NCI-H748 (cell line): ENCODE measurements around the gene ZCRB1.
A peak's percentile ranks its signal among the peaks of the same experiment; 100 is the strongest.

Source experiments
- DNase-seq: peaks from one replicate; lab custom pipeline; 2025; ENCODE audit not compliant: unreplicated experiment; lab: John Stamatoyannopoulos, UW

ZCRB1 gene

DNA sequence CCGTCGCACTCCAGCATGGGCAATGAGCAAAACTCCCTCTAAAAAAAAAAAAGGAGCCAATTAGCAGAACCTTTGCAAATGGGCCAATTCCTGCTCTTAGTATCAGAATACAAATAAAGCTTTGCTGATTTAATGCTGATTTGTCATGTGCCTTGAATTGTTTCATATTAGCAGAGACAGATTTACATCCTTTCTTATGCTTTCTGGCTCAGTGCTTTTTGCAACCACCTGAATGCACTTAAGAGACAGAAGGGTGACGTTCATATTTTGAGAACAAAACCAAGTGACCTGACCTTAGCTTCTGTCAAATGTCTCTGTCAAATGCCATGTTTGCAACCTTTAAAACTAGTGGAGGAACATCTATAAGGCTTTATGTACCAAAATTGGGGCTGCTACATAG, 44.0 kb downstream of the ZCRB1 start:
- no peak for DNase-seq

DNA sequence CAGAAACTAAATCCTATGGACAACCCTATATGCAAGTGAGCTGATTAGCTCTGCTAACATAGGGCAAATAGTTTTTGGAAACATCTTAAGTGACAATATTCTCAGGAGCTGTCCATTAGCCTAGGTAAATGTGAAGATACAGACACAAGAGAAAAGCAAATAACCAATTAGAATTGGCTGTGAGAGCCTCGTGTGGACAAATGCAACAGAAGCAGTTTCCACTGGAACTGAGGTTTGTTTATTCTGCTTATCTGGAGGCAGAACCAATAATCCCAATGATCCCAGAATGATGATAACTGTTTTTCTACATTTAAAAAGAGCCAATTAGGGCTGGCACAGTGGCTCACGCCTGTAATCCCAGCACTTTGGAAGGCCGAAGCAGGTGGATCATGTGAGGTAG, 44.6 kb downstream of the ZCRB1 start:
- no peak for DNase-seq

DNA sequence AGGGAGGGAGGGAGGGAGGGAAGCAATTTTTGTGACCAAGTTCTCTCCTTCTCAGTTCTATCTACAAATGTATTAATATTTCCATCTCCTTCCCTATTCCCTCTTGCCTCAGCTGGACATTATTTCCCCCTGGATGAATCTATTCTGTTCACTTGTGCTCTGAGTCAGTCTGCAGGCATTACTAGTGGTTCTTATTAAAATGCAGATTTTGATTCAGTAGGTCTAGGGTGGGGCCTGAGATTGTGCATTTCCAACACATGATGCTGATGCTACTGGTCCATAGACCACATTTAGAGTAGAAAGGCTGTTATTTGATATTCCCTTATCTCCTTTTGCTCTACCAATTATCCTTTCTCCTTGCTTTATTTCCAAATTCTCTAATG, 47.8 kb downstream of the ZCRB1 start:
- DNase-seq, result no peak

DNA sequence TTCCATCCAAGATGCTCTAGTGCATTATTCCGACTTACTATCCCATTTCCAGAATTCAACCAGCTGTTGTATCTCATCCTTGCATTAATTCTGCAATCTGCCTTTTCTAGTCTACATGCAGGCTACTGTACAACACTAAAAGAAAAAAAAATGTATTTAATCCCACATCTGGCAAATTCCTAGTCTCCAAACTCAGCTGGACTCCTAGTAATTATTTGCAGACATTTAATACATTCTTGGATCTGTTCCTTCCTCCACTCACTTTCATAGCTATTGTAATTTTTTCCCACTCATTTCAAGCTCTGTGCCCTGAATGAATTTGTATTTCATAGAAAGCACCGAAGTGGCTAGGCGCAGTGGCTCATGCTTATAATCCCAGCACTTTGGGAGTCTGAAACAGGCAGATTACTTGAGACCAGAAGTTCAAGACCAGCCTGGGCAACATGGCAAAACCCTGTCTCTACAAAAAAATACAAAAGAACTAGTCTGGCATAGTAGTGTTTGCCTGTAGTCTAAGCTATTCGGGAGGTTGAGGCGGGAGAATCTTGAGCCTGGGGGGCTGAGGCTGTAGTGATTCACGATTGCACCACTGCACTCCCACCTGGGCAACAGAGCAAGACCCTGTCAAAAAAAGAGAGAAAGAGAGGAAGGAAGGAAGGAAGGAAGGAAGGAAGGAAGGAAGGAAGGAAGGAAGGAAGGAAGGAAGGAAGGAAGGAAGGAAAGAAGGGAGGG, 48.3 kb downstream of the ZCRB1 start:
- no peak for DNase-seq

DNA sequence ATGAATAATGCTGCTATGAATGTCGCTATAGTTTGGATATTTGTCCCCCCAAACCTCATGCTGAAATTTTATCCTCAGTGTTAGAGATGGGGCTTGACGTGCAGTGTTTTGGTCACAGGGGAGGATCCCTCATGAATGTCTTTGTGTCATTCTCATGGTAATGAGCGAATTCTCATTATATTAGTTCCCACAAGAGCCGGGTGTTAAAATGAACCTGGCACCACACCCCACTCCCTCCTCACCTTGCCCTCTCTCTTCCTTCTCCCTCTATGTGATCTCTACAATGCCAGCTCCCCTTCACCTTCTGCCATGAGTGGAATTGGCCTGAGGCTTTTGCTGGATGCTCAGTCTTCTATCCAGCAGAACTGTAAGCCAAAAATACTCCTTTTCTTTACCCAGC, 50.4 kb downstream of the ZCRB1 start:
- no peak for DNase-seq

DNA sequence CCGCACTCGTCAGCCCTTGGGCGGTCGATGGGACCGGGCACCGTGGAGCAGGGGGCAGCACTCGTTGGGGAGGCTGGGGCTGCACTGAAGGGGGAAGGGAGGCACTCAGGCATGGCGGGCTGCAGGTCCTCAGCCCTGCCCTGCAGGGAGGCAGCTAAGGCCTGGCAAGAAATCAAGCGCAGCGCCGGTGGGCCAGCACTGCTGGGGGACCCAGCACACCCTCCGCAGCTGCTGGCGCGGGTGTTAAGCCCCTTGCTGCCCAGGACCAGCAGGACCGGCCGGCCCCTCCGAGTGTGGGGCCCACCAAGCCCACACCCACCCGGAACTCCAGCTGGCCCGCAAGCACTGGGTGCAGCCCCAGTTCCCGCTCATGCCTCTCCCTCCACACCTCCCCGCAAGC, 52.2 kb downstream of the ZCRB1 start:
- no peak for DNase-seq

DNA sequence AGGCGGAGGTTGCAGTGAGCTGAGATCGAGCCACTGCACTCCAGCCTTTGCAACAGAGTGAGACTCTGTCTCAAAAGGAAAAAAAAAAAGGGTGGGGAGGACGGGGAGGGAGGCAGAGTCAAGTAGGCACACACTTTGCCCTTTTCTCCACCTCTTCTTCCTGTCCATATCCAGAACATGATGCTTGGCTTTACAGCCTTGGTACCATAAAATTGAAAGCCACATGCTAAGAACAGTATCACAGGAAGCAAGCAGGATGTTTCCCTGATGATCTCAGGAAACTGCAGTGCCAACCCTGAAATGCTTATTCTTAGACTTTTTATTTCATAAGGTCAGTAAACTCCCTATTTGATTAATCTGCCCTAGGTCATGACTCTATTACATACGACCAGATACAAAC, 55.3 kb downstream of the ZCRB1 start:
- no peak for DNase-seq

DNA sequence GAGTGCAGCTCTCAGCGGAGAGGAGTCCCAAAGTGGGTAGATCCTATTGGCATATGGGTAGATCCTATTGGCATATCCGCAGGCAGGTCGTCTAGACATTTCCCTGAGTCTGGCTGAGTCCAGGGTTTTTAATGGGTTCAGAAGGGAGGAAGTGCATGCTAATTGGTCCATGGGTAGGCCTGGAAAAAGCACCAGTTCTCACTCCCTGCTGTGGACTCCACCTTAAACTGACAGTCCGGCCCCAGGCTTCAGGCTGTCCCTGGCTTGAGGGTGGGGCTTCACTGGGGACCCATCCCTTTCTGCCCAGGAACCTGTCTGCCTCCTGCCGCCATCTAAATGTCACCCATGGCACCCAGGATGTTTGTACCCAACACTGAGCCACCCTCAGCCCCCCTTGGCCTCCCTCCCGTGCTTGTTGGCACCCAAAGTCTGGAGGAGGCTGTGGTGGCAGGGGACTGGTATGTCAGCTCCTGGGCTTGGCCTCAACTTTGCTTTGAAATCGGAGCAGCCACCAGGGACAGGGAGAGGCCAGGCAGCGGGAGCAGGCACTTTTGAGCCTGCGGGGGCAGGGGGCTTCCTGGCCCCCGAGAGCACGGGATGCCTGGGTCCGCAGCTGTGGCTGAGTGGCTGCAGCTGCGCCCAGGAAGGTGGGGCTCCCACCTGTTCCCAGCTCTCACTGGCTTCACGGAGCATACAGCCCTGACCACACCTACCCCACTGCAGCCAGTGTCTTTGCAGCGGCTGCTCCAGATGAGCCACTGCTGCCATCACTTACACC, 58.3 kb downstream of the ZCRB1 start:
- peak; percentile 25 for DNase-seq

DNA sequence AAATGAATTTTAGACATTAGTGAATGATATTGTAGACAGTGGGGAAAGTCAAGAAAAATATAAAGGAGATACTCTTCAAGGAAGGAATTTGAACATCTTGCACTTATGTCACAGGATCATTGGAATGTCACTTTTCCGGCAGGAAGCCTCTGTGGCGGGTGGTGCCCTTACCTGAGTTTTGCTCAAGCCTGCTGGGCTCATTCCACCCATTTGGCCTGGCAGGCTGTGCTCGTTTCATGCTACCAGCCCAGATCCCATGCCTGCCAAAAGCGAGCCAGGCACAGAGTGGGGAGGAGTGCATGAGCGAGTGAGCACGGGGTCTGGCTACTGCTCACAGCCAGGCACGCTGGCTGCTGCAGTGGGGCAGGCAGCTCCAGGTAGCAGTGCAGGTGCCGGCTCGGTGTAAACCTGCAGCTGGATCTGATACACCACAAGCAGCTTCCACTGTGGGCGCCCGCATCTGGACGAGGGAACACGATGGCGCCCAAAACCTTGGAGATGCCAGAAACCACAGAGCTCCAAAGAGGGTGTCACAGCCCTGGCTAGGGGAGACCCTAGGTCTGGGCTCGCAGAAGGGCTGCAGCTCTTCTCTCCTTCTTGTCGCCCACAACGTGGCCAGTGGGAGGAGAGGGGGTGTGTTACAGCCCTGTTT, 59.2 kb downstream of the ZCRB1 start:
- no peak for DNase-seq

DNA sequence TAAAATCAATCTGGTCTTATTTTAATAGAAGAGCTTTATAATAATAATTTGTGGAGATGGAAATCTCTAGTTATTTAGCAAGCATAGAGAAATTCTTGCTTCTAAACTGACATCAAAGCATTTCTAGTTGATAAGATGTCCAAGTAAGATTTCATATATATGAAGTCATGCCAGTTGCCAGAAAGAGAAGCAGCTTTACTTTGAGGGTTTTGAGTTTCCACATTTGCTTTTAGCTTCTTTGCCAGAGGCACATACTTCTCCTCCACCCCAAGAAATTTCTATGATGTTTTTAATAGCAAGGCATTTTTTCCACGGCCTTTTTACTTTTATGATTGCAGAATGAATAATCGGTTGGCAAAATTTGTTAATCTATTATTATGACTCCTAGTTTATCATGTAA, 63.6 kb downstream of the ZCRB1 start:
- no peak for DNase-seq
